Stimulated activated CD8-positive, alpha-beta memory T cell treated with anti-CD3 and anti-CD28 coated beads, Interleukin-4, amount 100 ng/mL, for 48 hours (primary cell): Measurements from ENCODE around the gene GRIK3.
"Not testable (repeated sequence)": the region's sequence is repeated elsewhere in the genome, so short reads cannot be mapped to it uniquely, and the experiment has no call there.

ENCODE experiments used
- DNase-seq: peaks from one replicate; pipeline ENCODE4 v3.0.0-alpha.2; 2020

GRIK3 gene

DNA sequence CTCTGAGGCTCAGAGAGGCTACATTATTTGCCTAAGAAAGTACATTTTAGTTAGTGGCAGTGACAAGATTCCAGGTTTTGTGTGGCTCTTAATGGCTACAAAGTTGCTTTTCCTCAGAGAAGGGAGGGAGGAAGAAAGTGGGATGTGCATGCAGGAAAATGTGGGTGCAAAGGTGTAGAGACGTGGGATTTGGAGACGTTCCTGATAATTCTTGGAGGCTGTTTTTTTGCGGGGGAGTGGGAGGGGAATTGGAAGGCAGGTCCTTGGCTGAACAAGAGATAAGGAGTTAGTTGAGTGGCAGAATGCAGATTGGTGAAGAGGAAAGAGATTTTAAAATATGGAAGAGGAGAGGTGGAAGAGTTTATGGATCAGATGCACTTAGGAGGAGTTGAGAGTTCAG, 258.1 kb downstream of the GRIK3 start:
- DNase-seq, result no peak

DNA sequence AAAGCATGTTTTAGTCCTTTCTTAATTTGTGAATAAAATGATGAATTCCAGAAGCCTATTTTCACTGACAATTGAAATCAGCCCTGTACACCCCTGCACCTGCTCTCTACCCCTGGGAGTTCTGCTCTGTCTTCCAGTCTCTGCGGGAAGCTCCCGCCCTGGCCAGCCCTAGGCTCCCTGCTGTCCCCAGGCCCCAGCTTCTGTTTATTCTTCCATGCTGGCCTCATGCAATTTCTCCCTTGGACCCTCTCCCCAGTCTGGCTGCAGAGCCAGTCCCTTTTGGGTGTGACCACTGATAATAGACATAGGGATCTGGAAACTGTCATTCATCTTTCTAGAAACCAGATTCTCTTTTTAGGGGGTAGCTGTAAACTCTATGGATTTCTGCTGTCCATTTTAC, 258.6 kb downstream of the GRIK3 start:
- DNase-seq, result no peak

DNA sequence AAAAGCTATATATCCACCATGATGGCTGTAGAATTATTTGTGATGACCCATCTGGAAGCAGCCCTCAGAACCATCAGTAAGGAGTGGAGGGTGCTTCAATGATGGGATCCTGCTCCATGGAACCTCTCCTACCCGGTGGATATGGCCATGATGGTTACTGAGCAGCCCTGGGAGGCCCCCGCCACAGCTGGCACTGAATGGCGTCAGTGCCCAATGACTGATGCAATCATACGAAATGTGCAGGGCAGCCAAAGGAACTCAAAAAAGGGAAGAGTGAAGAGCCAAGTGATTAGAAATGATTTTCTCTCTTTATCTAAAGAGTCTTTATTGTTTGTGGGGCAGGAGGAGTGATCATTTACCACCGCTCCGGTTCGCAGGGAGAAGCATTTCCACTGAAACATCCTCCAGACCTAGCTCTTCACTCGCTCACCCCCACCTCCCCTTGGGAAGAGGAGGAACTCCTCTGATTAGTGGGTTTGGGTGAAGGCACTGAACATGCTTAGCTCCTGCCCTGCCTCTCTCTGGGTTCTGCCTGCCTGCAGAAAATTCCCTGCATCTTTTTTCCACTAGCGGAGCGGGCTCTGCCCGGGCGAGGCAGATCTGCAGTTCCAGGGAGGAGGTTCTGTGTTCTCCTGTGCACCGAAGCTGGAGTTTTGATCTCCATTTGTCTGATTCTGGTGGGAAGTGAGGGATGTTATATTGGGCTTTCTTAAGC, 260.3 kb downstream of the GRIK3 start:
- DNase-seq, result no peak

DNA sequence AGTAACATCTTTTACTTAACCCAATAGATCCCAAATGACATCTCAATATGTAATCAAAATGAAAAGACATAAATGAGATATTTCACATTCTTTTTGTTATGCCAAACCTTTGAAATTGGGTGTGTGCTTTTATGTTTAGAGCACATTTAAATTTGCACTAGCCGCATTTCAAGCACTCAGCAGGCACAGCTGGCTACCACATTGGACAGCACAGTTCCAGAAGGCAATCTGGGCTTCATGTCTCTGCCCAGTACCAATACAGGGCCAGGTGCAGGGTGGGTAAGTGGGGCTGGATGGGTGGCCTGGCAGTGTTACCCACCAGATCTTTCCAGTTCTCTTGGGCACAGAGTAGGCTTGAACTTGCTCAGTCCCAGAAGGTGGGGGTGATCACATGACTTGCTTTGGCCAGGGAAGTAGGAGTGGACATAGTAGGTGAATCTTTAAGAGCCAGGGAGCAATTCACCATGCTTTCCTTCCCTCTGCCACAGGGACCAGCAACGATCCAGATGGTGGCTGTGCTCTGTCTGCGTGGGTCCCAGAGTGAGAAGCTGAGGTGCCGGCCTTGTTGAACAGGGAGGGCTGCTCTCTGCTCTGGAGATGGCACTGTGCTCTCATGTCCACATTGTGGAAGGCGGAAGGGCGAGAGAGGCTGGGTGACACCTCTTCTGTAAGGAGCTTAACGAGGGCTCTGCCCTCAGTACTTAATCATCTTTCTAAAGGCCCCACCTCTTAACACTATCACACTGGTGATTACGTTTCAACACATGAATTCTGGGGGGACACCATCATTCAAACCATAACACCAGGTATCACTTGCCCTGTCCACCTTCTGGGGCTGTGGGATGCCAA, 261.4 kb downstream of the GRIK3 start:
- DNase-seq, result no peak

DNA sequence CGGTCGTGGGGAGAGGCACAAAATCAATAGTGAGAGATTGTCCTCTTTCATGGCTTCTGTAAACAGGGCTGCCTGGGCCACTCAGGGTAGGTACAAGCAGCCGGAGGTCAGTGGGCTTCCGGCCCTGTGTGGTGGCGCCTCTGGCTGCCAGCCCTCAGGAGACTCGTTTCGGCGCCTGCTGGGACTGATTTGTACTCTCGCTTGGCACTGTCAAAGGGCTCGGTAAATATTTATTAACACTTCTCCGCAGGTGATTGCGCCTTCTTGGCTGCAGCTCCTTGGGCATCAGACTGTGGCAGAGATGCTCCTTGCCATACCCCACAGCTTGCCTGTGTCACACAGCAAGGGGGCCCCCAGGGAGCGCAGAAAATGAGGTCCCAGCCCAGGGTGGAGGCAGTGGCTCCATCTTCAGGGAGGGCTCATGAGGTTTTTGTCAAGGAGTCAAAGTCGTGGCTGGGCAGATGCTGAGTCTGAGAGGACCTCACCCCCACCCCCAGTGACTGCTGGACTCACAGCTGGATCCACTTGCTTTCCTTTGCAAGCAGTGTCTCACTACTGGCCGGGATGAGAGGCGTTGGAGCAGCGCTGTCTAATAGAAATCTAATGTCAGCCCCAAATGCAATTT, 262.5 kb downstream of the GRIK3 start:
- DNase-seq, result no peak

DNA sequence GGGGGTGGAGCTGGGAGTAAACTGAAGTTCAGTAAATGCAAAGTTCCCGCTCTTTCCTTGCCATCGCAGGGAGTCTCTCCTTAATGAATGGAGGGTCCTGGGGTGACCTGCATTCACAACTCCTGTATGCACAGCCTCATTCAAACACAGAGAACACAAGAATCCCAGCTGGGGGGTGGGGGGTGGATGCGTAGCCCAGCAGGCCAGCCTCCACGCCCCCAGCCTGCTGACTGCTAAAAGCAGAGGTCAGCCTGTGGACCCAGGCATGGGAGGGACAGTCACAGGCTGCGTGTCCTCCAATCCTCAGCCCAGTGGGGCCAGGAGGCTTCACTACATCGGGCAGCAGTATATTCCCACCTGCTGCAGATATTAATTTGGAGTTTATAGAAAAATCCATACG, 263.1 kb downstream of the GRIK3 start:
- DNase-seq, result no peak

DNA sequence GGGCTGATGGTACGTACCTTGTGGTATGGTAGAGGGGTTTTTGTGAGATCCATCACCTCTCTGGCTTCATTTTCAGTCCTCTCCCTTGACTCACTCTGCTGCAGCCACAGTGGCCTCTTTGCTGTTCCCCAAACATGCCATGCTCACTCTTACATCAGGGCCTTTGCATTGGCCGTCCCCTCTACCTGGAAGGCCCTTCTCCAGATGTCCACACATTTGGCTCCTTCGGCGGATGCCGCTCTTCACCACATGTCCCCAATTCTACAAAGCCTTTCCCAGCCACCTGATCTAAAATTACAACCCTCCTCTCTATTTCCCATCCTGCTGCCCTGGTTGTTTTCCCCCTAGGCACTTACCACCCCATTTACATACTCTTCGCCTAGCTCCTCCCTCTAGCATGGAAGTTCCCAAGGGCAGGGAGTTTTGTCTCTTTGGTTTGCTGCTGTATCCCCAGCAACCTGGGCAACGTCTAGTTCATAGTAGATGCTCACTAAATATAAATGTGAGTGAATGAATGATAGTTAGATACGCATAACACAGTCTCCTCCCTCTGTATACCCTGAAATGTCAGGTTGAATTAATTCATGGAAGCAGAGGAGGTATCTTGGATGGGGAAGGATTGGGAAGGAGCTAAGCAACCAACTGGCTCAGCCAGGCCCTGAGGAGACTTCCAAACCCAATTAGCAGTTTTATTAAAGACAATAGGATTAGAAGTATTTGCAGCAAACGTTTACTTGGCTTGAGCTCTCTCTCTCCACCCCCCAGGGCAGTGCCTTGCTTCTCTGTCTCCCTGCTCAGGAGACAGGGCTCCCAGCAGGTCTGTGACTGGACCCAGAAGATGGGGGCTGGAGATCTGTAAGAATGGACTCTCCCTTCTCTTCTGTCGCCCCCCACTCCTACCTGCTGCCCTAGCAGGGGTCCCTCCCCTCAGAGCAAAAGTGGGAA, 264.2 kb downstream of the GRIK3 start:
- DNase-seq, result no peak

DNA sequence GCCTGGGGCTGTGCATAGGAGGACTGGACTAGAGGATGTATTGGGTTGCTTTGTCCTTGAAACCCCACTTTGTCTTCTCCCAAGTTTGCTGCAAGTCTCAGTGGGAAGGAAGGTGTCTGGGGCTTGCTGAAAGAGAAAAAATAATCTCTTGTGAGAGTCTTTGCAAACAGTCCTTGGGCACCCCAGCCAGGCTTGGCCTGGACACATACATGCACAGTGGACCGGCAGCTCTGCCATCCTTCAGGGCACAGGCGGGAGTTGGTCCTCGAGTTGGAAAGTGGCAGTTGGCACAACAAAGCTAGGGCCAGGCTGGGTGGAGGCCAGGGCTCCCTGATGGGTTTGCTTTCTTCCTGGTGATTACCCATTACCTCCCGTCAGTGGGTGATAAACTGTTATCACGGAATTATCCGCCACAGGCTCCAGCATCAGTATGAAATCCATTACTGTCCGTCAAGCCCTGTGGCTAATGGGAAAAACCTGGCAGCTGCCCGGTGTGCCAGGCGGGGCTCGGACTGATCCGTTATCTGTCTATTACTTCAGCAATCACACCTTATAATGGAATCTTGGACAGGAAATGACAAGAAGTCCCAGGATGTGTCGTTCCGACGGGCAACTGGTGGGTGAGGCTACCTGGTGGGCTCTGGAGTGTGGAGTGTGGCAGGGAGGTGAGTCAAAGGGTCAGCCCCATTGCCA, 265.7 kb downstream of the GRIK3 start:
- no peak for DNase-seq

DNA sequence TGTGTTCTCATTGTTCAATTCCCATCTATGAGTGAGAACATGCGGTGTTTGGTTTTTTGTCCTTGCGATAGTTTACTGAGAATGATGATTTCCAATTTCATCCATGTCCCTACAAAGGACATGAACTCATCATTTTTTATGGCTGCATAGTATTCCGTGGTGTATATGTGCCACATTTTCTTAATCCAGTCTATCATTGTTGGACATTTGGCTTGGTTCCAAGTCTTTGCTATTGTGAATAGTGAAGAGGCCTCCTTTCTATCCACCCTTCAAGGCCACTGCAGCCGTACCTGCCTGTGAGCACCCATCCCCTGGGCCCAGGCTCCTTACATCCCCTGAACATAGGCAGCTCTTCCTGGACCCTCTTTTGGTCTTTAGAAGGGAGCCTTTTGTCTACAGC, 266.9 kb downstream of the GRIK3 start:
- DNase-seq, result not testable (repeated sequence)

DNA sequence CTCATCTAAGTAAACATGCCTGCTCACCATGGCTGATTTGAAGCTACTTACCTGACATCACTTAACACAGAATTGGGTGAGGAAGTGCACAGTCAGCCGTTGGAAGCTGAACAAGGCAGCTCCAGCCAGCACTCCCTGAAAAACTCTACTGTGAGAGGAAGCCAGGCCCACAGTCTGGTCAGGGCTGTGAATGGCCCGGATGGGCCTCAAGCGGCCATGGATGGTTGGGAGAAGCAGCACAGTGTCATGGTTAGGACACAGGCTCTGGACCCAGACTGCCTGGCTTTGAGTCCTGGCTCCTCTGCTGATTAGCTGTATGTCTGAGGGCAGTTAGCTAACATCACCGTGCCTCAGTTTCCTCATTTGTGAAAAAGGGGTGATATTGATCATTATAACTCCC, 267.8 kb downstream of the GRIK3 start:
- DNase-seq, result no peak

DNA sequence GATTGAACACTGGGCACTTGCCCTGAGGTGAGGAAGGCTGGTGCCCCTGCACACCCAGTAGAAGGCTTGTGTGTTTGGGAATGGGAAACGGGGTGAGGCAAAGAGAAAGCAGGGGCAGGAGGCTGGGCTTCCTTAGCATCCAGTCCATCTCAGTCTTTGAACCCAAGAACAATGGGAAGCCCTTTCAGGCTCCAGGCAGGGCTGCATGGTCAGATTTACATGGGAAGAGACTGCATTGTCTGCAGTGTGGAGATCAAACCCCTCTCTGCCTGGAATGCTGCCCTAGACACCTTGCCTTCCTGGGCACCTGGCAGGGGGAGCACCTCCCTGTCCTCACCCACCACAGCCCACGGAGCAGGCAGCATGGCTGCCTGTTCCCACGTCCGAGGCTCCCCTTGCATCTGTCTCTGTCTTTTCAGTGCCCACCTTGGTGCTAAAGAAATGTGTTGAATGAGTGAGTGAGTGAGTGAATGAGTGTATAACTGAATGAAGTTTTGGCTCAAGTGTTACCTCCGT, 268.5 kb downstream of the GRIK3 start:
- DNase-seq, result no peak

DNA sequence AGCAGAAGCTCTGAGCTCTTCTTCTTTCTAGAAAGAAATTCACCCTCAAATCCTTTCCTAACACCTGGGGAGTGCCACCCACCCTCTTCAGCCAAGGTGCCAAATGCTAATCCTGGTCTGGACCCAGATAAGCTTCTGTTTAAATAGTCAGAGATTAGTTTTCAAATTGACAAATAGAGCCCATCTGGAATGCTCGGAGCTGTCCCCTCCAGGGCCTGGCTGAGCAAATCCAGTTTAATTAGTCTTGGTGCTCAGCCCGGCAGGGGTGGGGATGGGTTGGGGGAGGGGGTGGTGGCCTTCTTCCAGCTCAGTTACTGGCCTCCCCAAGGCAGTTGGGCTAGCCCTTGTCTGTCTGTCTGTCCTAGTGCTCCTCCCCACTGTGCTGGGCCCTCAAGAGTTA, 269.5 kb downstream of the GRIK3 start:
- no peak for DNase-seq

DNA sequence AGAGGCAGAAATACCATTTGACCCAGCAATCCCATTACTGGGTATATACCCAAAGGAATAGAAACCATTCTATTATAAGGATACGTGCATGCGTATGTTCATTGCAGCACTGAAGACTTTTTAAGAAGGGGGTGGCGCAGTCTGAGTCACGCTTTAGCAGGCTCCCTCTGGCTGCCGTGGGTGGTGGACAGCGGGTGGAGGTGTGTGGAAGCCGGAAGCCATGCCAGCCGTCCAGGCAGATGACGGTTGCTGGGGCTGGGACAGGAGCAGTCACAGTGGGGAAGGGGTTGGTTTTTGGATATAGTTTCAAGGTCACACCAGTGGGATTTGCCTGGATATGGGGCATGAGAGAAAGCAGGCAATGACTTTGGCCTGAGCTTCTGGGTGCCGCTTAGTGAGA, 270.5 kb downstream of the GRIK3 start:
- DNase-seq, result no peak

DNA sequence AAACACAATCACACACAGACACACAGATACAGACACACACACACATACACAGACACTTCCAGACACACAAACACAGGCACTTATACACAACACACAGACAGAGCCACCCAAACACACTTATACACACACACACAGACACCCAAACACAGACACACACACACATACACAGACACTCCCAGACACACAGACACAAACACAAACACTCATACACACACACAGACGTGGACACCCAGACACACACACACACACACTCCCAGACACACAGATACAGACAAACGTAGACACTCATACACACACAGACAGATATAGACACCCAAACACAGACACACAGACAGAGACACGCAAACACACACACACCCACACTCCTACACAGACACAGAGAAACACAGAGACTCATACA, 272.1 kb downstream of the GRIK3 start:
- DNase-seq, result no peak

DNA sequence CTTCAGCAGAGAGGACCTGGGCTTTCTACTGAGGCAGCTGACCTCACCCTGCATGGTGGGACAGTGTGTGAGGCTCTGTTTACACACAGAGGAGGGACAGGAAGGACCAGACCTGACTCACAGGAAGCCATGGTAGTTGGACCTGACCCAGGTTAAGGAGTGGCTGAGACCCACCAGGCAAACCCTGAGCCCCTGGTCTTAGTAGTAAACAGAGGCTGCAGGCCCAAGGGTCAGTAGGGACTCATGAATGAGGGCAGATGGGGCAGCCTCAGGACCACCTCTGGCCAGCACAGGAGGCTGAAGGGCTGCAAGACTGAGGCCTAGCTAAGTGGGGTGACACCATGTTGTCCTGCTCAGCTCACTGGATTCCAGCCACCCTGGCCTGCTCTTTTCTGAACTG, 273.2 kb downstream of the GRIK3 start:
- no peak for DNase-seq

DNA sequence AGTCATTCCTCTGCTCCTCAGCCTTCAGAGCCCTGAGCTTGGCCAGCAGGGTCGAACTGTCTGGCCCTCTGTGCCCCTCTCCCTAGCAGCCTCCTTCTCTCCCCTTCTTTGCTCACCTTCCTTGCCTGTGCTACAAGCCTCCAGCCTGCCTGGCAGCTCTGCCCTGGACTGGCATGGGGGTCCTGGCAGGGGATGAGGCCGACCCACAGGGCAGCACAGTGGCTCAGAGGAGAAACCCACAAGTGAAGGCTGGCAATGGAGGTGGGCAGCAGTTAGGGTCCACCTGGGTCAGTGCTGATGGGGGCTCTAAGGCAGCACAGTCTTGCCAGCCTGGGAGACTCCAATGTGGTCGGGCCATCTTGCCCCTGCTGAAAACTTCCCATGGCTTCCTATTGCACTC, 274.2 kb downstream of the GRIK3 start:
- no peak for DNase-seq

DNA sequence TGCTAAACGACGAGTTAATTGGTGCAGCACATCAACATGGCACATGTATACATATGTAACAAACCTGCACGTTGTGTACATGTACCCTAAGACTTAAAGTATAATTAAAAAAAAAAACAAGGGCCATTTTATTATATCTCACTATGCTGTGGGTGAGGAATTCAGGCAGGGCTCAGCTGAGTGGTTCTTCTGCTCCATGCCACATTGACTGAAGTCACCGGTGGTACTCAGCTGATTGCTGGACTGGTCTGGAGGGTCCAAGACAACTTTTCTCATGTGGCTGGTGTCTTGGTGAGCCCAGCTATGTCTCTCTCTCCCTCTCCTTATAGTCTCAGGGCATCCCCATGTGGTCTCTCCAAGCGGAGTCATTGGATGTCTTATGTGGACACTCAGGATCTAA, 275.0 kb downstream of the GRIK3 start:
- no peak for DNase-seq

DNA sequence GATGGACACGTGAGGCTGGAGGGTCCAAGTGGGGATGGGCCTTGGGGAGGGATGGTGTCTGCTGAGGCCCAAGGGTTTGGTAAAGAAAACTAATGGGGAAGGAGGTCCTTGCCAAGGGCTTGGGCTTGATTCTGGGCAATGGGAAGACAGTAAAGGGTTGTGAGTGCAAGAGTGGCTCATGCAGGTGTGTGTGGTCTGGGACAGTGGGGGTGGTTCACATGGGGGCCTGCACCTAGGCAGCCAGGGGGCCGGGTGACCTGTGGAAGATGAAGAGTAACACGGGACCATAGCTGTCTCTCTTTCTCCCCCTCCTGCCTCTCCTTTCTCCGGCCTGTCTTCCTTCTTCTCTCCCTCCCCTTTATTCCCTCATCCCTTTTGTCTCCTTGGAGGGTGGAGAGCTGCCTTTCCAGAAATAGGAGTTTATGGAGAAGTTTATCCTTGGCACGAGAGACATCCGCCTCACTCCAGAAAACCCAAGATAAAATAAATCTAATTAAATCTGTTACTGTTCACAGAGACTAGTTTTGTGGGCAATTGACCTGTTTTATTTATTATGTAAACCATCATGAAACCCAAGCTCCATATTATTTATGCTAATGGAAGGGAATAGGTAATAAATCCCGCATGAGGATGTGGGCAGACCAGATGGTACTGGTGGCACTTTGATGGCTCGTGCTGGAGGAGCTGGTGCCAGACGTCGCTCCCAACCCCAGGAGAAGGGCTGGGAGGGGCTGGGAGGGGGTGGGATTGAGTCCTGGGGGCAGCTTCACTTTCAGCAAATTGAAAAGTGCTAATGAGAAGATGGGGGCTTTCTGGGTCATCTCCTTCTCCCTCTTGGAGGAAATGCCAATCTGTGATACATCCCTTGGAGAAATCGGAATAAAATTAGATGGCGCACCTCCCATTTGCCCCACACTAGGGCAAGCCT, 278.7 kb downstream of the GRIK3 start:
- no peak for DNase-seq

DNA sequence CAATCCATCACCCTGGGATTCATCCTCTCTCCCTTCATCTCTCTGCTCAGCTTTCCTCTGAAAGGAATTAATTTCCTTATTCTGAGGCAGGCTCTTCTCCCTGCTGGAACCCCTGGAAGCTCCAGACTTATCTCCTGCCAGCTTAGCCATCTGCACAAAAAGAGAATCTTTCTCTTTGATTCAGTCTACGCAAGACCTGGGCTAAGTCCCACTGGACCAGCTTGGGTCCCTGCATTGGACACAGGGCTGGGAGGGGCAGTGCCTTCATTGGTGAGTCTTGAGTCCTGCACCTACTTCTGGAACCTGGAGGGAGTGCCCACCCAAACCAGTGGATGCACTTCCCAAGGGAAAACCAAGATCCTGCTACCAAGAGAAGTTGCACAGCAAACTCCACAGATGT, 279.9 kb downstream of the GRIK3 start:
- no peak for DNase-seq

DNA sequence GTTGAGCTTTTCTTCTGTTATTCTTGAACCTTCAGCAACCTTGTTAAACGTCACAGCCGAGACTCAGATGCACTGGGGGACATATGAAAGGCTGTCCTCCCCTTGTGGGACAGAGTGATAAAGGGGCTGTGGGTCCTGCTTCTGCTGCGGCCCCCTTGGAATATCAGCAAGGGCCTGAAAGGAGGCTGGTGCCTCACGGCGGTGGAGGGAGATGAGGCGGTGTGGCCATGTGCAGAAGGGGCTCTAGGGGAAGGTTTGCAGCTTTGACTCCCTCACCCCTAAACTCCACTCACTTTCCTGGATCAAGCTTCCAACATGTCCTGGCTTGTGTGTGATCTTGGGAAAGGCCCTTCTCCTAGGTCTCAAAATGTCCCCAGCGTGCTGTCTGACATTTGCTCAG, 280.9 kb downstream of the GRIK3 start:
- no peak for DNase-seq

DNA sequence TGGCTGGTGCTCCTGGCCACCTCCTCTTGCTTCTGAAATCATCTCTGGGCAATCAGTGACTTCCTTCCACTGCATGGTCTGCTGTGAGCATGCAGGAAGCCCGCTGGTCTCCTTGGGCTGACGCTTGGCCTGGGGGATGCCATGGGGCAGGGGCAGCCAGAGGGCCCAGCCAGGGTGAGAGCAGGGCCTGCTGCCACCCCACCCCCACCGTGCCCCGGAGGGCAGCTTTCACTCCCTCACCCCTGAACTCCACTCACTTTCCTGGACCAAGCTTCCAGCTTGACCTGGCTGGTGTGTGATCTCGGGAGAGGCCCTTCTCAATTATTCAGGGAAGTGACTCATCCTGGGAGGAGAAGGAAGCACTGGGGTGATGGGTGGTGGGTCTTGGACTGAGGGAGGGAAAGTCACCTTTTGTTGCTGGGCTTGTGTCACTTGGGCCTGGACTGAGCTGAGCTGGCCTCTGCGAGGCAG, 281.4 kb downstream of the GRIK3 start:
- no peak for DNase-seq
